HUES64 (cell line): Measurements from ENCODE around the gene TMPRSS6.

ENCODE experiments used
- H3K27ac ChIP-seq: 2 replicates; pipeline ENCODE4 v1.7.0; 2013; ENCODE audit warnings: low read depth, low read length, inconsistent platforms
- H3K27me3 ChIP-seq: 2 replicates; pipeline ENCODE4 v1.6.1; 2013; ENCODE audit warnings: mild to moderate bottlenecking, low read length; ENCODE audit not compliant: insufficient read depth
- H3K36me3 ChIP-seq: 2 replicates; pipeline ENCODE4 v1.6.1; 2013; ENCODE audit warnings: mild to moderate bottlenecking, low read length; ENCODE audit not compliant: insufficient read depth
- H3K4me1 ChIP-seq: 2 replicates; pipeline ENCODE4 v1.6.1; 2013; ENCODE audit warnings: mild to moderate bottlenecking, low read length, moderate library complexity; ENCODE audit not compliant: insufficient read depth
- H3K4me3 ChIP-seq: 2 replicates; pipeline ENCODE4 v1.5.1; 2013; ENCODE audit warnings: mild to moderate bottlenecking, low read length, moderate library complexity
- H3K9ac ChIP-seq: 2 replicates; pipeline ENCODE4 v1.6.1; 2013; ENCODE audit warnings: mild to moderate bottlenecking, low read depth, low read length
- H3K9me3 ChIP-seq: 2 replicates; pipeline ENCODE4 v1.6.1; 2013; ENCODE audit warnings: low read depth, low read length; ENCODE audit not compliant: insufficient read depth
- WGBS: fragments of 150-250, 120-280 bp; methylation state at CpG from one replicate; pipeline ENCODE4 v1.1.7; 2013; ENCODE audit warnings: missing lambda C conversion rate; 5-methylcytosine and 5-hydroxymethylcytosine counted together

Gene TMPRSS6

GRCh38 chr22:37138849-37139561 lies 29.5 kb upstream of the TMPRSS6 start:
- Histone ChIP-seq H3K4me3 (no peak overlapping the region), H3K27ac (no peak overlapping the region), H3K36me3 (no peaks in the 10 kb centered on the region), H3K27me3 (no peaks in the 10 kb centered on the region), H3K9me3 (no peaks in the 10 kb centered on the region), H3K4me1 (no peaks in the 10 kb centered on the region), H3K9ac (no peak overlapping the region)
- 82% methylated on average over 16 of the region's 16 CpGs for WGBS

GRCh38 chr22:37137903-37138665 lies 28.6 kb upstream of the TMPRSS6 start:
- no peaks in the 10 kb centered on the region for H3K4me1 ChIP-seq
- no peaks in the 10 kb centered on the region; the same call in 1 of the 2 replicates for H3K27me3 ChIP-seq
- H3K4me3 ChIP-seq: no peak overlapping the region
- no peak overlapping the region for H3K9ac ChIP-seq
- H3K36me3 ChIP-seq: no peaks in the 10 kb centered on the region
- H3K27ac ChIP-seq: no peak overlapping the region
- H3K9me3 ChIP-seq: no peaks in the 10 kb centered on the region
- WGBS: 79% methylated on average over 6 of the region's 6 CpGs

GRCh38 chr22:37137131-37137530 lies 27.6 kb upstream of the TMPRSS6 start:
- Histone ChIP-seq H3K4me3 (no peak overlapping the region), H3K9me3 (no peaks in the 10 kb centered on the region), H3K36me3 (no peaks in the 10 kb centered on the region), H3K4me1 (no peaks in the 10 kb centered on the region), H3K27me3 (no peaks in the 10 kb centered on the region; the same call in 1 of the 2 replicates), H3K9ac (no peak overlapping the region), H3K27ac (no peak overlapping the region)
- WGBS: 95% methylated on average over 8 of the region's 8 CpGs

- Histone ChIP-seq H3K9ac (no peak overlapping the region), H3K36me3 (no peaks in the 10 kb centered on the region), H3K9me3 (no peaks in the 10 kb centered on the region), H3K27me3 (no peaks in the 10 kb centered on the region; the same call in 1 of the 2 replicates), H3K27ac (no peak overlapping the region), H3K4me3 (no peak overlapping the region), H3K4me1 (no peaks in the 10 kb centered on the region)
- 93% methylated on average over 12 of the region's 12 CpGs for WGBS
These were observed 25.5 kb upstream of the TMPRSS6 start for GRCh38 chr22:37135023-37135422.

- H3K27me3 ChIP-seq: no peaks in the 10 kb centered on the region; the same call in 1 of the 2 replicates
- no peaks in the 10 kb centered on the region for H3K9me3 ChIP-seq
- H3K4me1 ChIP-seq: no peaks in the 10 kb centered on the region
- WGBS: 85% methylated on average over 16 of the region's 16 CpGs
- no peaks in the 10 kb centered on the region for H3K36me3 ChIP-seq
- H3K27ac ChIP-seq: no peak overlapping the region
- H3K9ac ChIP-seq: no peak overlapping the region
- H3K4me3 ChIP-seq: no peak overlapping the region
These were observed 23.9 kb upstream of the TMPRSS6 start for GRCh38 chr22:37133304-37134018.

GRCh38 chr22:37132773-37133172 lies 23.3 kb upstream of the TMPRSS6 start:
- 93% methylated on average over 7 of the region's 7 CpGs for WGBS
- Histone ChIP-seq H3K27me3 (no peaks in the 10 kb centered on the region; the same call in 1 of the 2 replicates), H3K4me3 (no peak overlapping the region), H3K9ac (no peak overlapping the region), H3K36me3 (no peaks in the 10 kb centered on the region), H3K4me1 (no peaks in the 10 kb centered on the region), H3K9me3 (no peaks in the 10 kb centered on the region), H3K27ac (no peak overlapping the region)

- Histone ChIP-seq H3K27me3 (no peaks in the 10 kb centered on the region; the same call in 1 of the 2 replicates), H3K4me1 (no peaks in the 10 kb centered on the region), H3K4me3 (no peak overlapping the region), H3K27ac (no peak overlapping the region), H3K9me3 (no peaks in the 10 kb centered on the region), H3K36me3 (no peaks in the 10 kb centered on the region), H3K9ac (no peak overlapping the region)
- WGBS: 92% methylated on average over 12 of the region's 14 CpGs
These were observed 20.4 kb upstream of the TMPRSS6 start for GRCh38 chr22:37129866-37130441.

GRCh38 chr22:37128555-37129281 lies 19.2 kb upstream of the TMPRSS6 start:
- Histone ChIP-seq H3K27ac (no peak overlapping the region), H3K27me3 (no peaks in the 10 kb centered on the region; the same call in 1 of the 2 replicates), H3K9ac (no peak overlapping the region), H3K36me3 (no peaks in the 10 kb centered on the region), H3K4me1 (no peaks in the 10 kb centered on the region), H3K4me3 (no peak overlapping the region), H3K9me3 (no peaks in the 10 kb centered on the region)
- WGBS: 89% methylated on average over 10 of the region's 12 CpGs

- H3K27me3 ChIP-seq: no peaks in the 10 kb centered on the region
These were observed 17.9 kb upstream of the TMPRSS6 start for GRCh38 chr22:37127350-37127878.

GRCh38 chr22:37126882-37127281 lies 17.4 kb upstream of the TMPRSS6 start:
- WGBS: 92% methylated on average over 5 of the region's 5 CpGs

More at GRCh38 chr22:37127350-37127878, 17.9 kb upstream of the TMPRSS6 start:
- WGBS: 85% methylated on average over 14 of the region's 14 CpGs
- H3K36me3 ChIP-seq: no peaks in the 10 kb centered on the region
- H3K9me3 ChIP-seq: no peaks in the 10 kb centered on the region
- no peak overlapping the region for H3K27ac ChIP-seq
- no peak overlapping the region for H3K9ac ChIP-seq
- peaks cover 5% of the 10 kb centered on the region; the same call in 1 of the 2 replicates for H3K4me1 ChIP-seq
- no peak overlapping the region for H3K4me3 ChIP-seq

More at GRCh38 chr22:37126882-37127281, 17.4 kb upstream of the TMPRSS6 start:
- H3K4me1 ChIP-seq: peaks cover 11% of the 10 kb centered on the region; the same call in 1 of the 2 replicates
- H3K27me3 ChIP-seq: no peaks in the 10 kb centered on the region
- no peak overlapping the region for H3K4me3 ChIP-seq
- no peaks in the 10 kb centered on the region for H3K36me3 ChIP-seq
- no peak overlapping the region for H3K27ac ChIP-seq
- H3K9me3 ChIP-seq: no peaks in the 10 kb centered on the region
- no peak overlapping the region for H3K9ac ChIP-seq
